HG03520 (cell line): ENCODE data around the gene TCP1.
"Not testable (repeated sequence)": the region's sequence is repeated elsewhere in the genome, so short reads cannot be mapped to it uniquely, and the experiment has no call there.

Source experiments
- ATAC-seq: cut with Tn5 transposase; IDR thresholded peaks from one replicate; pipeline ENCODE4 v1.9.1; 2021; ENCODE audit warnings: mild to moderate bottlenecking, moderate library complexity; ENCODE audit not compliant: unreplicated experiment

TCP1 gene

DNA sequence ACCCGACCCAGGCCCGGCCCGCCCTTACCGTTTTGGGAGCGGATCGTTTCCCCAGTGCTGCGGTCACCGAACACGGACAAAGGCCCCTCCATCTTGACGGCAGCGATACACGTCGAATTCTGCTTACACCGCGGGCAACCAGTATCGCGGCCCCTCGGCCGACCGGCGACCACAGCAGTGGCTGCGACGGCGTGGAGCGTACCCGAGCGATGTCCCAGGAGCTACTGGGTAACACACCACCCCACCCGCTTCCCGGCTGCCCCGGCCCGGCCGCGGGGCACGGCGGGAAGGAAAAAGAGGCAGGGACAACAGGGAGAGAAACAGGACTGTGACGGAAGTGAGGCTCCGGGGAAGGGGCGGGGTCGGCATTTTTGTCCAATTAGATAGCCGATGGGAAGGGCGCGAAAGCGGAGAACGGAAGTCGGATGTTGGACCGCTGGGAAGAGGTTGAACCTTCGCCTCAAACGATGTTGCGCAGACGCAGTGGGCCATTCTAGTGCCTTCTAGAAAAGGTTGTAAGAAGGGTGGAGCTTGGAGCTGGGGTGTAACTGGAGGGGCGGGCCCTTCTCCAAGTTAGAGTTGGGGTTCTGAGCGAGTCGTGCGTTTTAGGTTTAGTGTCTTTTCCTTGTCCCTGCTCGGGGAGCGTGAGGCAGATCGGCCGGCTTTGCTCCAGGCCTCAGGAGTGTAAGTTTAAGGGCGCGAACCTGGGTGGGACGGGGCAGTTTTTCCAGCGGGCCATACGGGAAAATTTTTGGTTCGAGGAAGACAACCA, at the start of gene TCP1:
TCP1 (minus strand) TSS at position 226 of the 772 bp plus-strand sequence; CDS start at position 92, 134 bp downstream.
- ATAC-seq: peak; percentile 63

DNA sequence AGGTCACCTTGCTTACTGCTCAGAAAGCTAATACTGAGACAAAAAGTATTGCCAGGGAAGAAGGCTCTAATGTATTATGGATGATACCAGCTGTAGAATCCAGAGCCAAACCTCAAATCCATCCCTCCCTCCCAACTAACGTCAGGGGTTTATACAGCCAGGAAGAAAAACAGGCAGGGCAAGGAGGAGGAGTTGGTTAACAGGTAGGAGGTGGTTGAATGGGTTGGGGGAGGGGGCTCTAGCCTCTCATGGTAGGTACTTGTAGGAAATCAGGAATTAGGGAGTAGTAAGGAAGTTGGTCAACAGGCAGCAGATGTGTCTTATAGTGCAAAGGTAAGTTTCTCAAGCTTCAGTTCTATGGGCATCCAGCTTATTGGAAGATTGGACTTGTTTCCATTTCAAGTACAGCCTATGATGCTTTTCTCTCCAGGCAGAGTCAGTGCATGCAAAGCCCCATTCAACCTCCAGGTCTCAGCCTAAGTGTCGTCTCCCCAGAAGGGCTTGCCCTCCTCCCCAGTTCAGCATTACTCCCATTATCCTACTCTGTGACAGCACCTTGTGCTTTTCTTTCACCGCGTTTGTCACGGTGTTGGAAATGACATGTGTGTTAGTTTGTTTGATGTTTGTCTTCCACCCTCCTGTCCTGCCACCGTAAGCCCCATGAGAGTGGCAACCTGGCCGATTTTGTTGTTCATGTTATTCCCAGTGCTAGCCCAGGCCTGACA, 48.8 kb upstream of the TCP1 start:
- ATAC-seq: no peak

GRCh38 chr6:159837511-159837910, 48.1 kb upstream of the TCP1 start:
- no peak for ATAC-seq

GRCh38 chr6:159836718-159837490, 47.5 kb upstream of the TCP1 start:
- ATAC-seq: no peak

GRCh38 chr6:159833997-159834603, 44.7 kb upstream of the TCP1 start:
- ATAC-seq: no peak

GRCh38 chr6:159833556-159833955, 44.2 kb upstream of the TCP1 start:
- ATAC-seq: no peak

DNA sequence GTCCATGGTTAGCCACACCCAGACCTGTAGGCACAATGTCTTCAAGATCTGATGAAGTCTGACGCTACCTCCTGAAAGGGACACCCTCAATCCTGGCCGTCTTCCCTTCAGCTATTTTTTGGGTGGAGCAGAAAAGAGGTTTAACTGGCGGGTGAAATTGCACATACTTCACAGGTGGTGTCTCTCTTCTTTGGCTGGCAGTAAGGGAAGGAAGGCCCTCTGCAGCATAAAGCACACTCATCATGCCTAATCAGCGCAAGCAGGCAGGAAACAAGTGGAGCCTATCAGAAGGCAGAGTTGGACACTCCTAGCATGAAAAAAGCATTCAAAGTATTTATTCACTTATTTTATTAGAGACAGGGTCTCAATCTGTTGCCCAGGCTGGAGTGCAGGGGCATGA, 43.5 kb upstream of the TCP1 start:
- no peak for ATAC-seq

GRCh38 chr6:159831373-159831679, 41.9 kb upstream of the TCP1 start:
- no peak for ATAC-seq

DNA sequence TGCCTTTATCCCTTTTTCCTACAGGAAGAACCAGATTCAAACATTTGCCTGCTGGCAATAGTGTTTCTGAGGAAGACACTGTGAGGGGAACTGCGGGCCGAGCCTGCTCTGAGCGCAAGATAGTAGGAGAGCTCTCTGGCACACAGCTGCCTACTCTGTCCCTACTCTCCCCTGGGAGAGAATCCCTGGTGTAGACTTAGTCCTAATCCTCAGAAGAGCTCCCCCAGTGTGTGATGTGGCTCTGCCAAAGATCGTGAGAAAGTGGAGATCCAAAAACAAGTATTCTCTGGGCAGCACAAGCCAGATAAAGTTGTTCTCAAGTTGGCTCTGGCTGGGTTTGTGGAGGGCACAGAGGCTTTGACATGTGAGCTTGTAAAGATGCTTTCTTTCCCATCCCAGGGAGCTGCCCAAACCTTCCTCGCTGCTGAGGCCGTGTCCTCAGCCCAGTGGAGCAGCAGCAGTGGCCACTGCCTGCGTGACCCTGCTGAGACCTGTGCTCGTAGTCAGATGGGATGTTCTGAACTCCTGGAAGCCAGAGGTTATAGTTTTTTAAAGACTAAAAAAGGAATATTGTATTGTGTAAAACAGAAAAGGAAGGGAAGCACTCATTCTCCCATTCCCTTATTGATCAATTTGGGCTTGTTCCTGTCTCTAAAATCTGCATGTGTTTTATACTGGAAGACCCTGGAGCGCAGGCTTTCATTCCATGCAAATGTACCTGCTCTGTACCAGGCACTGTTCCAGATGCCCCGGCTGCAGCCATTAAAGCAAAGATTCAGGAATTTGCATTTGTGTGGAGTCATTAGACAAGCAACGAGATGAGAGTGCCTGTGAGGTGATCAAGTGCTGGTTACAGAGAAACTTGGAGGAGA, 41.3 kb upstream of the TCP1 start:
- no peak for ATAC-seq

DNA sequence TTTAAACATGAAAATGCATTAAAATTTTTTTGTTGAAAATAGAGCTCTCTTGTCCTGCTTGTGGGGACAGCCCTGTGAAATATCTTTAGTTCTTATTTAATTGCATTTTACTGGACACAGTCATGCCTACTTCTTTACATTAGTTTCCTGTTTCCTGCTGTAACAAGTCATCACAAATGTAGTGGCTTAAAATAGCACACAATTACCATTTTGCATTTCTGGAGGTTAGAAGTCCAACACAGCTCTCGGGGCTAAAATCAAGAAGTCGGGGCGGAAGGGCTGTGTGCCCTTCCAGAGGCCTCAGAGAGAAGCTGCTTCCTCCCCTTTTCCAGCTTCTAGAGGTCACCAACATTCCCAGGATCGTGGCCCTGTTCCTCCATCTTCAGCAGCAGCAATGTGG, 40.1 kb upstream of the TCP1 start:
- ATAC-seq: peak; percentile 61

DNA sequence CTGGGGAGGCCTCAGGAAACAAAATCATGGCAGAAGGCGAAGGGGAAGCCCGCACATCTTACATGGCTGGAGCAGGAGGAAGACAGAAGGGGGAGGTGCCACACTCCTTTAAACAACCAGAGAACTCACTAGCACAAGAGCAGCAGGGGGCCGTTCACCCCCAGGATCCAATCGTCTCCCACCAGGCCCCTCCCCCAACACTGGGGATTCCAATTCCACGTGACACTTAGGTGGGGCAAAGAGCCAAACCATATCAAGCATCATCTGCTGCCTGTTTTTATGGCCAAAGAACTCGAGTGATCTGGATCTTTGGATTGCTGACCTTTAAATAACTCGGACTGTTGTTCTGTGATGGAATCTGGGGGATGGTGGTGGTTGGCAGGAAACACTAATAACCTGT, 38.7 kb upstream of the TCP1 start:
- ATAC-seq: no peak

GRCh38 chr6:159826968-159827647, 37.7 kb upstream of the TCP1 start:
- no peak for ATAC-seq

GRCh38 chr6:159826004-159826403, 36.6 kb upstream of the TCP1 start:
- no peak for ATAC-seq

DNA sequence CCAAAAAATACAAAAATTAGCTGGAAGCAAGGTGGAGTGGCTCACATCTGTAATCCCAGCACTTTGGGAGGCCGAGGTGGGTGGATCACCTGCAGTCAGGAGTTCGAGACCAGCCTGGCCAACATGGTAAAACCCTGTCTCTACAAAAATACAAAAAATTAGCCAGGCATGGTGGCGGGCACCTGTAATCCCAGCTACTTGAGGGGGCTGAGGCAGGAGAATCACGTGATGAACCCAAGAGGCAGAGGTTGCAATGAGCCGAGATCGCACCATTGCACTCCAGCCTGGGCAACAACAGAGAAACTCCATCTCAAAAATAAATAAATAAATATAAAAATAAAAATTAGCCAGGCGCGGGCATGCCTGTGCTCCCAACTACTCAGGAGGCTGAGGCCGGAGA, 35.3 kb upstream of the TCP1 start:
- not testable (repeated sequence) for ATAC-seq

DNA sequence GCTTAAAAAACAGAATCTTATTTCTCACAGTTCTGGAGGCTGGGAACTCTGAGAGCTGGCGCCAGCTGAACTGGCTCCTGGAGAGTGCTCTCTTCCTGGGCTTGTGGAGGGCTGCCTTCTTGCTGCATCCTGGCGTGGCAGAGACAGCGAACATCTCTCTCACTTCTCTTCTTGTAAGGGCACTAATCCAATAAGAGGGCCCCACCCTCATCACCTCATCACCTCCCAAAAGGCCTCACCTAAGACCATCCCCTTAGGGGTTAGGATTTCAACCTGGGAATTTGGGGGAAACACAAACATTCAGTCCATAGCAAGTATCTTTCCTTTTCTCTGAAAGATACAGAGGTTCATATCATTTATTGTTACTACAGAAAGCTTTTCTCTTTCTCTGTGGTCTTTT, 34.6 kb upstream of the TCP1 start:
- ATAC-seq: no peak

DNA sequence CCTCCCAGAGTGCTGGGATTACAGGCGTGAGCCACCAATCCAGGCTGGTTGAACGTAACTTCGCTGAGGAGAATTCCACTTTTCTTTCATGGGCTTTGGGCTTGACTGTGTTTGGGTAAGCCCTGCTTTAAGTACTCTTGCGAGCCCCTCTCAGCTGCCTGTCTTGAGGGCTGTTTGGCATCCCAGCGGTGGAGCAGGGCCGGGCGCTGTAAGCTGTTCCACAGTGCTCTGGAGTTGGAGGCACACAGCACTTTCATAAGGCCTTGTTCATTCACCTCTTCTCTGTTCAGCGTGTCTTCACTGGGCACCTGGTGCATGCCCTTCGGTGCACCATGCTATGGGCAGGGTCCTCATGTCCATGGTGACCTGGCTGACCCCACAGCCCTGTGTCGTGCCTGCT, 32.3 kb upstream of the TCP1 start:
- ATAC-seq: no peak

DNA sequence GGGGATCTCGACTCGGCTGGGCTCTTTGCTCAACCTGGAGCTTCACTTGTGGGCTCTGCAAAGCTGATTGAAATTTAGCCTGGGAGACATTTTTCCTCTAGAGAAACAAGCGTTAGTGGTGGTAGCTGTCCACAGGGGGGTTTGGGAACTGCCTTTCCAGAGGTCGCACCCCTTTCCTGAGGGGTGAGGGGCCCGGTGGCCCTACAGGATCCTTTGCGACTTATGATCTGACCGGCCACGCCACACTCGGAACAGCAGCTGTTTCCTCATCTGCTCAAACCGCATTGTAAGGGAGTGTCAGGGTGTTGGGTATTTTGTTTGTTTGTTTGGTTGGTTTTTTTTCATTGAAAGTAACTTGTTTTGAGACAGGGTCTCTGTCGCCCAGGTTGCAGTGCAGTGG, 31.7 kb upstream of the TCP1 start:
- no peak for ATAC-seq

- ATAC-seq: peak; percentile 51
Observed at GRCh38 chr6:159819932-159820640, 30.7 kb upstream of the TCP1 start.

GRCh38 chr6:159819098-159819497, 29.7 kb upstream of the TCP1 start:
- ATAC-seq: no peak
